ENCODE results near the gene RFC1.
"Not testable (repeated sequence)": the region's sequence is repeated elsewhere in the genome, so short reads cannot be mapped to it uniquely, and the experiment has no call there.

The RFC1 gene

GRCh38 chr4:39362827-39363226 lies 3.3 kb downstream of the RFC1 start:
- H3K27me3 ChIP-seq, result no peaks in the 10 kb centered on the region
- no peak overlapping the region for H3K27ac ChIP-seq
- TF ChIP-seq, protein P1, sequence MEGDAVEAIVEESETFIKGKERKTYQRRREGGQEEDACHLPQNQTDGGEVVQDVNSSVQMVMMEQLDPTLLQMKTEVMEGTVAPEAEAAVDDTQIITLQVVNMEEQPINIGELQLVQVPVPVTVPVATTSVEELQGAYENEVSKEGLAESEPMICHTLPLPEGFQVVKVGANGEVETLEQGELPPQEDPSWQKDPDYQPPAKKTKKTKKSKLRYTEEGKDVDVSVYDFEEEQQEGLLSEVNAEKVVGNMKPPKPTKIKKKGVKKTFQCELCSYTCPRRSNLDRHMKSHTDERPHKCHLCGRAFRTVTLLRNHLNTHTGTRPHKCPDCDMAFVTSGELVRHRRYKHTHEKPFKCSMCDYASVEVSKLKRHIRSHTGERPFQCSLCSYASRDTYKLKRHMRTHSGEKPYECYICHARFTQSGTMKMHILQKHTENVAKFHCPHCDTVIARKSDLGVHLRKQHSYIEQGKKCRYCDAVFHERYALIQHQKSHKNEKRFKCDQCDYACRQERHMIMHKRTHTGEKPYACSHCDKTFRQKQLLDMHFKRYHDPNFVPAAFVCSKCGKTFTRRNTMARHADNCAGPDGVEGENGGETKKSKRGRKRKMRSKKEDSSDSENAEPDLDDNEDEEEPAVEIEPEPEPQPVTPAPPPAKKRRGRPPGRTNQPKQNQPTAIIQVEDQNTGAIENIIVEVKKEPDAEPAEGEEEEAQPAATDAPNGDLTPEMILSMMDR (IDR thresholded peaks at IDR 0.05), result no peak
- no peaks in the 10 kb centered on the region for H3K9me3 ChIP-seq
- no peak overlapping the region for H3K4me3 ChIP-seq (ENCODE audit: low read depth in 1 of 2, low read length in 1 of 2)
- H3K4me1 ChIP-seq (ENCODE audit: control insufficient read depth in 1 of 2, insufficient read depth in 1 of 2, low read depth in 1 of 2, low read length in 1 of 2), result peaks cover 17 to 25% of the 10 kb centered on the region in 2 experiments
- no peaks in the 10 kb centered on the region for H3K36me3 ChIP-seq

GRCh38 chr4:39360611-39361010 lies 5.6 kb downstream of the RFC1 start:
- H3K4me1 ChIP-seq (ENCODE audit: control insufficient read depth in 1 of 2, insufficient read depth in 1 of 2, low read depth in 1 of 2, low read length in 1 of 2), result peaks cover 9 to 15% of the 10 kb centered on the region in 2 experiments

GRCh38 chr4:39357002-39357401 lies 9.2 kb downstream of the RFC1 start:
- H3K27me3 ChIP-seq, result no peaks in the 10 kb centered on the region
- peak overlapping the region; percentile 35 for H3K27ac ChIP-seq
- no peaks in the 10 kb centered on the region for H3K36me3 ChIP-seq
- TF ChIP-seq, protein P1 (IDR thresholded peaks at IDR 0.05), result no peak
- H3K4me3 ChIP-seq (ENCODE audit: low read depth in 1 of 2, low read length in 1 of 2), result no peak overlapping the region
- H3K4me1 ChIP-seq (ENCODE audit: control insufficient read depth in 1 of 2, insufficient read depth in 1 of 2, low read depth in 1 of 2, low read length in 1 of 2), result peaks cover 17 to 20% of the 10 kb centered on the region in 2 experiments
- H3K9me3 ChIP-seq, result no peaks in the 10 kb centered on the region

More at GRCh38 chr4:39360611-39361010, 5.6 kb downstream of the RFC1 start:
- H3K4me3 ChIP-seq (ENCODE audit: low read depth in 1 of 2, low read length in 1 of 2); H3K9me3 ChIP-seq; H3K36me3 ChIP-seq; H3K27ac ChIP-seq; H3K27me3 ChIP-seq: not testable (repeated sequence)

GRCh38 chr4:39354254-39354552 lies 12.0 kb downstream of the RFC1 start:
- Histone ChIP-seq H3K36me3 (peaks cover 3% of the 10 kb centered on the region), H3K27me3 (no peaks in the 10 kb centered on the region), H3K4me3 (ENCODE audit: low read depth in 1 of 2, low read length in 1 of 2) (peak overlapping the region; percentile 30 to 47), H3K27ac (peak overlapping the region; percentile 85), H3K4me1 (ENCODE audit: control insufficient read depth in 1 of 2, insufficient read depth in 1 of 2, low read depth in 1 of 2, low read length in 1 of 2) (peaks cover 17 to 20% of the 10 kb centered on the region in 2 experiments), H3K9me3 (no peaks in the 10 kb centered on the region)
- TF ChIP-seq, protein P1 (IDR thresholded peaks at IDR 0.05), result no peak

GRCh38 chr4:39353478-39354253 lies 12.5 kb downstream of the RFC1 start:
- Histone ChIP-seq H3K36me3 (peaks cover 3% of the 10 kb centered on the region), H3K27ac (peak overlapping the region; percentile 85), H3K27me3 (no peaks in the 10 kb centered on the region), H3K9me3 (no peaks in the 10 kb centered on the region), H3K4me3 (ENCODE audit: low read depth in 1 of 2, low read length in 1 of 2) (peak overlapping the region; percentile 30 to 47), H3K4me1 (ENCODE audit: control insufficient read depth in 1 of 2, insufficient read depth in 1 of 2, low read depth in 1 of 2, low read length in 1 of 2) (peaks cover 17 to 20% of the 10 kb centered on the region in 2 experiments)
- TF ChIP-seq, protein P1 (IDR thresholded peaks at IDR 0.05), result no peak

DNA sequence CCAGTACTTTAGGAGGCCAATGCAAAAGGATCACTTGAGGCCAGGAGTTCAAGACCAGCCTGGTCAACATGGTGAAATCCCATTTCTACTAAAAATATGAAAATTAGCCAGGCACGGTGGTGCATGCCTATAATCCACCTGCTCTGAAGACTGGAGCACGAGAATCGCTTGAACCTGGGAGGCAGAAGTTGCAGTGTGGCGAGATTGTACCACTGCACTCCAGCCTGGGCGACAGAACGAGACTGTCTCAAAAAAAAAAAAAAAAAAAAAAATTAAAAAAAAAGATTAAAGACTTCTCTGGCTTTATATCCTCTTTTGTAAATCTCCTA lies 13.0 kb downstream of the RFC1 start:
- H3K4me3 ChIP-seq (ENCODE audit: low read depth in 1 of 2, low read length in 1 of 2), result peak overlapping the region; percentile 30 to 47
- not testable (repeated sequence) for H3K36me3 ChIP-seq, H3K9me3 ChIP-seq, H3K27me3 ChIP-seq
- peaks cover 17 to 20% of the 10 kb centered on the region in 2 experiments for H3K4me1 ChIP-seq (ENCODE audit: control insufficient read depth in 1 of 2, insufficient read depth in 1 of 2, low read depth in 1 of 2, low read length in 1 of 2)
- H3K27ac ChIP-seq, result peak overlapping the region; percentile 85
